Measurements from ENCODE around the gene PSAP.

The PSAP gene

DNA sequence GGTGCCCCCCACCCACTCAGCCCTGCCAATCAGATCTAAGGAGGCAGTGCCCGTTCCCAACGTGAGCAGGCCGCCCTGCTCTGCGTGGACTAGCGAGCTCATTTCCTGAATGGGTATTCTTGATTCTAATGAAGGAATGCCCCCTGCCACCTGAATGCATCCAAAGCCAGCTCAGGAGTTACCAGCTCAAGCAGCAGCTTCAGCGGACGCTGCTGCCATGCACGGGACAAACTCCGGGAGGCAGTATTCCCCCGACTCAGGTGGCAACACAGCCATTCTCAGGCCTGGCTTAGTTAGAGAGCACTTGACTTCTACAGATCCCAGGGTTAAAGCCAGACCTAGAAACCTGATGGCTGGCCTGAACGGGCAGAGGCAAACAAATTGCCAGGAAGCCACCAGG is 25.8 kb downstream of the PSAP start:
- DNase-seq (ENCODE audit: low read depth): no peak

DNA sequence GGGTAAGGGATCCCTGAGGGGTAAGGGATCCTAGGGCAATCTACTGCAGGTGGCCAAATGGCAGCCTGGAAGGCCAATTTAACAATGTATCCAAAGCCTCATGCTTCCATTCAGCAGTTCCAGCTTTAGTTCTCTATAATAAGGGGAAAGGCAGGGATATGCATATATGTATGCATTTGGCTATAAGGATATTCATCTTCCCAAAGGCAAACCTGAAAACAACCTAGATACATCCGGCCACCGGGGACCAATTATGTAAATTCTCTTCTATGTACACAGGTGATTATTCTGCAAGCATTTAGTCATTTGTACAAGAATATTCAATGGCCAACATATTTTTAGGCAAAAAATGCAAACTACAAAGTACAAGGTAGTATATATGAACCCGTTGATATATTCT is 26.7 kb downstream of the PSAP start:
- DNase-seq (ENCODE audit: low read depth): no peak

DNA sequence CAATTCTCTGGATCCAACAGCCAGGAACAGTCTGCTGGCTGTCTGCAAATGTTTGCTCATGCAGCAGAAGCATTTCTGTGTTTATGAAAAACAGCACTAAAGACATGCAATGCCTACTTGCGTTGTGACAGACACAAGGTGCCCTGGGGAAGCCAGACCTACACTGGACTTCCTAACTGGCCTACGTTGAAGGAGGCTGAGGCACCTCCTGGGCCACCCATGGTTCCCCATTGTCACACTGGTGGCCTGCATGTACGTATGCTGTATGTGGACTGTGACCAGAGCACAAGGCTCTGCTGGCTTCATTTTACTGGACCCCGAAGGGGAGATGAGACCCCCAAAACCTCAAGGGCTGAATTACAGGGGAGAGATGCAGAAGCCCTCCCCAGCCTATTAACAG is 27.7 kb downstream of the PSAP start:
- no peak for DNase-seq (ENCODE audit: low read depth)

DNA sequence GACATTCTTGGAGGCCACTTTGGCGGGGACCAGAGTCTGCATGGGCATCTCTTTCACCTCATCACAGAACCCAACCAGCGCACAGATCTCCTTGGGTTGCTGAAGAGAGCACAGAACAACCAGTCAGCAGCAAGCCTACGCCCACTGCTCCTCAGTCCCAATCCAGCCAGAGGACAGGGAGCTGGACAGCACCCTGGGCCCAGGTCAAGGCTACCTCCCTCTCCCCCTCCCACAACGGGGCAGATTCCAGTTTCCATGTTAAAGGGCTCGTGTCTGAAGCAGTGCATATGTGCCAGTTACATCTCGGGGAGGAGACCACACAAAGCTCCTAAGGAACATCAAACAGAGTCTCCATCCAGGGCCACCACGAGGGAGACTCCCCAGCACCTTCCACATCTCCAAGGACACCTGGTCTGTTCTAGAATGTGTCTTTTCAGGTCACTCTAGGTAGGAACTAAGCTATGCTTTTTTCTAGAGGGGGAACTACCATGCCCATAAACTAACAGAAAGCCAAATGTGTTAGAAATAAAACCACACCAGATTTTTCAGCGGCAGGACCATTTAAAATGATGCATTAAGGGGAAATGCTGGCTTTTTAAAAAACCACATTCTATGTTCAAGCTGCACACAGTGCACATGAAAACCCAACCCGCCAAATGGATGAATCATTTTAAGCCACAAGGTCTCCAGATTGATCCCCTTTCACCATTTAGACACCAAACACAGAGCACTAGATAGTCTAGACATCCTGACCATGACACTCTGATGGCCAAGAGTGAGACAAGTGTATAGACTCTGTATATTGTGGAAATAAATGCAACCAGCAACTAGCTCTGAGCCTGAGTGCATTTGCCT is 28.9 kb downstream of the PSAP start:
- DNase-seq (ENCODE audit: low read depth): no peak

DNA sequence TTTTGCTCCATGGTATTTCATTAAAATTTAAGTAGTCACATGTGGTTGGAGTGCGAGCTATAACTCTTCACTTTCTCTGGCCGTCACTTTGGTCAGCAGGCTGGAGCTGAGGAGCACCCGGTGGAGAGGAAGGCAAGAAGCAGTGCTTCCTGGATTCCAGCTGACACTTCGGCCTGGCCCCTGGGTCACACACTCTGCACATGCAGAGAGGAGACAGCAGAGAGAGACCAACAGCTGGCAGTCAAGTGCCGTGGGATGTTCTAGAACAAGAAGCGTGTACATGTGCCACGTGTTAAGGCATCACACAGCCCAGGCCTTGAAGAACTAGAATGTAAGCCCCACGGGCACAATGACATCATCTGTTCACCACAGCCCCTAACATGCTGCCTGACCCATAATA is 30.1 kb downstream of the PSAP start:
- DNase-seq (ENCODE audit: low read depth): no peak

DNA sequence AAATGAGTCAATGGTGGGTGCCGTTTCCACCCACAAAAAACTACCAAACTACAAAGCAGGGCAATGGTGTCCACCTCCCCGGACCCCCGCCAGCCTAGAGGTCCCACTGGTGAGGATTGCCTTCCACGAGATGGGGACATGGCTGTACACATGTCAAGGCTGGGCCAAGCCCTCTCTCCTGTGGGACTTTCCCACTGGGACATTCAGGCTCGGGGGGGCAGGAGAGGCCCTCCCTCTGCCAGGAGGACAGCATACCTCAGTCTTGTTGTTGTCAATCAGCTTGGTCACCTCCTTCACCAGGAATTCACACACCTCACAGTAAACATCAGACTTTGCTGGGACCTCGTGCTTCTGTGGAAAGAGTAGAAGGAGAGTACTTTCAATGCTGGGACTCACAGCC is 31.1 kb downstream of the PSAP start:
- no peak for DNase-seq (ENCODE audit: low read depth)

DNA sequence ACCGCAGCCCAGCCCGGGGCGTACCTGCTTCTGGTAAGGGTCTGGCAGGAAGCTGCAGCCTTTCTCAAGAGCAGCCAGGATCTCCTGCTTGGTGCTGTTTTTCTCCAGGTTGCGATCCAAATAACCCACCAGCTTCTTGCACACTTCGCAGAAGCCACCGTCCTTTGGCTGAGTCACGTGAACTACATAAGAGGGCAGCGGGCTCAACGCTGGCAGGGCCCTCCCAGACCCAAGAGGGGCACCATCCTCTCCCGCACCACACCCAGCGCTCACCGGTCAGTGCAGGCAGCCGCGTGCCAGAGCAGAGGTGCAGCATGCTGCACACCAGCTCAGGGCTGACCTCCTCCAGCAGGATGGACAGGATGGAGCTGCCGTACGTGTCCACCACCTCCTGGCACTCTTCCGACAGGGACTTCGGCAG is 31.6 kb downstream of the PSAP start:
- DNase-seq (ENCODE audit: low read depth): no peak

DNA sequence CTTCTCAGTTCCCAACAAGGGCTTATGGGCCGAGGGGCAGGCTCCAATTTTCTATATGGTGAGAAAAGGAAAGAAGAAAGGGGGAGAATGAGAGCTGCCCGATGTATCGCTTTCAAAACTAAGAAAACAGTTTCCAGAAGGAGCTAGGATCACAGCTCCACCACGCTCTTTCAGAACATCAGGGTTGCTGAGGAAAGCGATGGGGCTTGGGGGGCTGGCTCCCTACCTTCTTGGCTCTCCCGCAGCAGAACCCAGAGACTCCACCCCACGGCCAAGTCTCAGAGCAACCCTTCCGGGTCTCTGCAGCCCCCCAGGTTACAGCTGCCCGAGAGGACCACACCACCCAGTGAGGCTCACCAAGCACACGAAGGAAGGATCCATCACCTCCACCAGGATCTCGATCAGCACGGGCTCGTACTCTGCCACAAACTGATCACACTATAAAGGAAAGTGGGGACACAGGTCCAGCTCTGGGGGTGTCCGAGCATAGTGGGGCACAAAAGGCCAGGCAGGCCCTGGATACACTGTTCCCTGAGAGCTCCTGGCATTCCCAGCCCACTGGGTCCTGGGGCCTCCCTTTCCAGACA is 32.3 kb downstream of the PSAP start:
- no peak for DNase-seq (ENCODE audit: low read depth)

DNA sequence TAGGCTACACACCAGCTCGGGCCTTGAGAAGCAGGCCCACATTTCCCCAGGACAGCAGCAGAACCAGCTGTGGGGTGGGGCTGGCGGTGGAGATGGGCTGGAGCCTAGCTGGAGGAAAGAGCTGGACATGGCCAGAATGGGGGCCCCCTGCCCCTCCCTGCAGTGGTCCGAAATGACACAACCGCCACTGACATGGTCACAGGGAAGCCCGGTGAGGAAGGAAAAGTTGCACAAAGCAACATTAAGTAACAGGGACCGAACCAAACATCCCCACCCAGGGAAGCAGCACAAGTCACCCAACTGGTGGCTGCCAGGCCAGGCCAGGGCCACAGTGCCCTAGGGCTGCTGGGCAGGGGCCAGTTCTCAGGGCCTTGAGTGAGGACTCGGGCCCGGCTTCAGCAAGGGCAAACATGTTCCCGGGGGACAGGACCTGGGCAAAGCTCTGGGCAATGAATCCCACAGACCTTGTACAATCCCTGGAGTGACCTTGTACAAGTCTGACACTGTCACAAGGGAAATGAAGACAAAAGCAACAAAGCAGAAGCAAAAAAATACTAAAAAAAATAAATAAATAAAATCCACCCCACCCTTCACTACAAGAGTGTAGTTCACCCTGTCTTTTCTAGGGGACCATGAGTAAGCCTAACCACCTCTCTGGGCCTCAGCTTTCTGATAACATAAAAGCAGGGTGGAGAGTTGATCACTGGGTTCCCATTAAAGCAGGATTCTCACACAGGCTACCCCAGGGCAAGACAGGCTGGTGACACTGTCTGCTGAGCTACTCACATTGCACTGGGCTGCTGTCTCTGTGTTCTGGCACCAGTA is 33.0 kb downstream of the PSAP start:
- DNase-seq (ENCODE audit: low read depth): no peak

DNA sequence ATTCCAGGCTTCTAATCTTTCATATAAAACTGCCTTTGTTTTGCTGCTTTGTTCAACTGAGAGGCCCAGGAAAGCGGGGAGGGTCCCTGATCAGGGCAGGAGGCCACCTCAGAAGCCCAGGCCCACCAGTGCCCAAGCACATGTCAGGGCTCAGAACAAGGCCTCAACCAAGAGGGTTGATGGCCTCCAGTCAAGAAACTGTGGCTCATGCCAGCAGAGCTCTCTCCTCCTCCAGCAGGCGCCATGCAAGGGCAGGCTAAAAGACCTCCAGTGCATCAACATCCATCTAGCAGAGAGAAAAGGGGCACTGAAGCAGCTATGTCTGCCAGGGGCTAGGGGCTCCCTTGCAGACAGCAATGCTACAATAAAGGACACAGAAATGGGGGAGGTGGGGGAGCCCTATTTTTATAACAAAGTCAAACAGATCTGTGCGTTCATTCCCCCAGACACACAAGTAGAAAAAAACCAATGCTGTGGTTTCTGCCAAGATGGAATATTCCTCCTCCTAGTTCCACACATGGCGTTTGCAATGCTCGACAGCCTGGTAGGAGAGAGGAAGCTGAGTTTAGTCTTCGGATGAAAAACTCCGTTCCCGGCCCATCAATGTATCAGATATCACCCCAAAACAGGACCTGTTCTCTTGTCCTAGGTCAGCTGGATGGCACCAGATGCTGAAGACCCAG is 34.0 kb downstream of the PSAP start:
- no peak for DNase-seq (ENCODE audit: low read depth)

DNA sequence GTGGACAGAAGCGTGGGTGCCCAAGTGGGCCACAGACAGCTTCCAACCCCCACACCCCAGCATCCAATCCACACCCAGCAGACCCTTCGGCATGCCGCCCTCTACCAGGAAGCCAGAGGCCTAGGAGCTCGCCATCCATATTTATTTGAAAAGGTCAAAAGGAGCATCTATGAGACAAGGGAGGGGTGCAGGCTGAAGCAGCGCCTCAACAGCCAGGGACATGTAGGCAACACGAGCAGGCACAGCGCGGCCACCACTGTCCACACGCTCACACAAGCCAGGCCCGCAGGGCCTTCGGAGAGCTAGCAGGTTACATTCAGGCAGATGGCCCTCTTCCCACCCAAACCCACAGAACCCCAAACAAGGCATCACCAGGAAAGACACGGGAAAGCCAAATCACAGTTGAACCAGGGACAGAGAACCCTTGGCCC is 34.6 kb downstream of the PSAP start:
- no peak for DNase-seq (ENCODE audit: low read depth)

DNA sequence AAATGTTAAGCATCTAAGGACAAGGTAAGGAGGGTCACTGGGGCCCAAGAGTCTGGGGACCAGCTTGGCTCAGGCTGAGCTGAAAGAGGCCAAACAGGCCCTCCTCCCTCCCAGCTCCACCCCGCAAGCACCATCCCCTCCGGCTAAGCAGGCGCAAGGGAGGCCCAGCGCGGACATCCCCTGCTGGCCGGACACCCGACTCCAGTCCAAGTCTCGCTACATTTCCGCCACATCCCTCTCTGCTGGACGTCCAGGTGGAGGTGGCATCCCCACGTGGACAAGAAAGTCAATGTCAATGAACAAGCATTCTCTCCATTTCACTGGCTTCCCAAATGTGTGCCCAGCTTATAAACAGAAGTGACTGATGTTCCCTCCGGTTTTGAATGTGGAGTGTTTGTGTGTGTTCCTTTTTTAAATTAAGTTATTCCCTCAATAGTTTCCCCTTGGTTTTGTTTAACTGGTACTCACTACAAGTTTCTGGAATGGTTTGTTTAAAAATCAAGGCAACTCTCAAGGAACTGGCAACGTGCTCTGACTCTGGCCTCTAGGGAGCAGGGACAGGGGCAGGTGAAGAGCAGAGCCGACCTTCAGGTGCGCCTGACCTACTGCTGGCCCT is 35.4 kb downstream of the PSAP start:
- DNase-seq (ENCODE audit: low read depth): no peak

DNA sequence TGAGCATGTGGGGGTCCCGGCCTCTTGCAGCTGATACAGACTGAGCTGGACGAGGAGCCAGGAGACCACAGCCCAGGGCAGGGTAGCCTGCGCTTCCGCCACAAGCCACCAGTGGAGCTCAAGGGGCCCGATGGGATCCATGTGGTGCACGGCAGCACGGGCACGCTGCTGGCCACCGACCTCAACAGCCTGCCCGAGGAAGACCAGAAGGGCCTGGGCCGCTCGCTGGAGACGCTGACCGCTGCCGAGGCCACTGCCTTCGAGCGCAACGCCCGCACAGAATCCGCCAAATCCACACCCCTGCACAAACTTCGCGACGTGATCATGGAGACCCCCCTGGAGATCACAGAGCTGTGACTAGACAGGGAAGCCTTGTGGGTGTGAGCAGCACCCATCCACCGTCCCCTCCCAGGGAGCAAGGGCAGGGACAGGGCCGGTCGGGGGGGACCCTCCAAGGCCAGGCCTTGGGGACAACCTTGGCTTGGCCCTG is 36.1 kb downstream of the PSAP start:
- DNase-seq (ENCODE audit: low read depth): no peak

DNA sequence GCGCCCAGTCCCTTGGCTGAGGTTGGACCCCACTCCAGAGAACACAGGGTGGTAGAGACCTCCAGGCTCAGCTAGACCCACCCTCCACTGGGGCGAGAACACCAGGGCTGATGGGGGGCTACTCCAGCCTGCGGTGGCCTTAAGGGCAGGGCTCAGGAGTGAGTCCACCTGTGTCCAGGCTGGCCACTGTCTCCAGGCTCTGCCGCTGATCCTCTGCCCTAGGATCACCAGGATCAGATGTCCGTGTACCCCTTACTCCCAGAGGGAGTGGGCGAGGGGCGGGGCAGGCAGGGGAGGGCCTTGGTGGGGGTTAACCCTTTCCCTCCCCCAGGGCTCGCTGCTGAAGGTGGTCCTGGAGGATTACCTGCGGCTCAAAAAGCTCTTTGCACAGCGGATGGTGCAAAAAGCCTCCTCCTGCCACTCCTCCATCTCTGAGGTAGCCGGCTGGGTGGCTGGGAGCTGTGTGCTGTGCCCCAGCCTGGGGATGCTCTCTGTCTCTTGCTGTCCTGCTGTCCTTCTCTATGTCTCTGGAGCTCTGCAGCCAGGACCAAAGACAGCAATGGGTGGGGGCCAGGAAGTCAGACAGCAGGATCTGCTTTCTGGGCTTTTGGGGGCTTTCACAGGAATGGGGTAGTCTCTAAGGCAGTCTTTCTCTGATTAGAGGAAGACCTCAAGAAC is 38.0 kb downstream of the PSAP start:
- DNase-seq (ENCODE audit: low read depth): no peak

DNA sequence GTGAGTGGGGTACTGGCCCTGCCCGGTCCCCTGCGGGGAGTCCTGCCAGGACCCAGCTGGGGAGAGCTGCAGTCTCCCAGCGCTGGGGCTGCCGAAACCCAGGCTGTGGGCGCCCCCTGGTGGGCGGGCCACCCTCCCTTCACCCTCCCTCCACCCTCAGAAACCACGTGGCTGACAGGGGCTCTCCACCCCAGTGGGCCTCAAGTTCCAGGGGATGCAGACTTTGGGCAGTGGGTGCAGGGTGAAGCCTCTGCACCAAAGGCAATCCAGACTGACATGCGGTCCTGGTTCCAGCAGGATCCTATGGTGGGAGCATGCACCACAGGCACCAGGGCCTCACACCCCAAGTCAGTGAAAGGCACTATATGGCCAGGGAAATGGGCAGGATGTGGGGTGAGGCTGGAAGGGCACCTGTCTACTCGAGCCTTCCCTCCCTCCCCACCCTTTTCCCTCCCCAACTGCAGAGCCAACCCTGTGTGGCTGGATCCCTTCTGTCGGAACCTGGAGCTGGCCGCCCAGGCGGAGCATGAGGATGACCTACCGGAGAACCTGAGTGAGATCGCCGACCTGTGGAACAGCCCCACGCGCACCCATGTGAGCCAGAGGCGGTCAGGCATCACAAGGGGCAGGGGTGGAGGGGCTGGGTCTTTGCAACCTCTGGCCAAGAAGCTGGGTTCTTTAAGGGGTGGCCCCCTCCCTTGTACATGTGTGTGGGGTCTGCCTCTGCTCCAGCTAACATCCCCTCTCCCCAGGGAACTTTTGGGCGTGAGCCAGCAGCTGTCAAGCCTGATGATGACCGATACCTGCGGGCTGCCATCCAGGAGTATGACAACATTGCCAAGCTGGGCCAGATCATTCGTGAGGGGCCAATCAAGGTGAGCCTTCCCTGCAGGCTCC is 38.8 kb downstream of the PSAP start:
- DNase-seq (ENCODE audit: low read depth): no peak

DNA sequence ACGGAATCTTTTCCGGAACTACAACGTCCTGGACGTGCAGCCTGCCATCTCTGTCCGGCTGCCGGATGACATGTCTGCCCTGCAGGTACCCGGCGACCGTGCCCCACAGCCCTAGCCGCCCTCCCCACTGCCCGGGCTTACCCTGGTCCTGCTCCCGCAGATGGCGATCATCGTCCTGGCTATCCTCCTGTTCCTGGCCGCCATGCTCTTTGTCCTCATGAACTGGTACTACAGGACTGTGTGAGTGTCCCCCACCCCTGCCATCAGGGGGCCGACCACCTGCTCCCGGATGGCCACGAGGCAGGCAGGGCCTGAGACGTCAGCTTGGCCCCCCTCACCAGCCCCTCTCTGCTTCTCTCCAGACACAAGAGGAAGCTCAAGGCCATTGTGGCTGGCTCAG is 39.7 kb downstream of the PSAP start:
- DNase-seq (ENCODE audit: low read depth): no peak

DNA sequence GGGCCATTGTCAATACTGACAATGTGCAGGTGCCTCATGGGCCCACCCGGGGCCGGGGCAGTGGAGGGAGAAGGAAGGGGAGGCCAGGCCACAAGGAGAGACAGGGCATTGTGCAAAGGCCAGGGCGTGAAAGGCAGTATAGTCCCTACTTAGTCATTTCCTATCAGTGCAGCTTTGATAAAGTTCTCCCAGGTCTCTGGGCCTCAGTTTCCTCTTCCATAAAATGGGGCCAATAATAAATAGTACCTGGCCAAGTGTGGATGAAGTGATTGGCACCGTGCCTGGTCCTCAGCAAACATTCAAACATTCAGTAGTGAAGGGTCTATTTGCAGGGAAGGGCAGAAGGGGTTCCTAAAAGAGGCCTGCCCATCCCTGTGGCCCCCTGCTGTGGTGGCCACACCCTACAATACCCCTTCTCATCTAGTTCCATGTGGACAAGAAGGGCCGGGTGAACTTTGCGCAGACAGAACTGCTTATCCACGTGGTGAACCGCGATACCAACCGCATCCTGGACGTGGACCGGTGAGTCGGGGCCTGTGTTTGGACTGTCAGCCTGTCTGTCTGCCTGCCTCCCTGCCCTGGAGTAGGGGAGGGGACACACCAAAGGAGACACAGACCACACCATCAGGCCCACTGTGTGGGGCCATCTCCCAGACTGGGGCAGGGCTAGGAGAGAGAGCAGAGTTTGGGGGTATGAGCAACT is 40.9 kb downstream of the PSAP start:
- no peak for DNase-seq (ENCODE audit: low read depth)

DNA sequence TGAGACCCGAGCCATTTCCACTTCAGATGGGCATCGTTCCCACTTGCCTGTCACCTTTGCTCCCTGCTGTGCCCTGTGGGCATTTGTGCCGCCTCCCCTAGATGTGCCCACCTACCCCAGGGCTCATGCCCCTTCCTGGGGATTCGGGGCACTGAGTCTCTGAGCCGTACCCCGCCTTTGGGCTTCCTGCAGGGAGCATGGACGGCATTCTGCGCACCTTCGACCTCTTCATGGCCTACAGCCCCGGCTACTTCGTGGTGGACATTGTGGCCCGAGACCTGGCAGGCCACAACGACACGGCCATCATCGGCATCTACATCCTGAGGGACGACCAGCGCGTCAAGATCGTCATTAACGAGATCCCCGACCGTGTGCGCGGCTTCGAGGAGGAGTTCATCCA is 41.4 kb downstream of the PSAP start:
- no peak for DNase-seq (ENCODE audit: low read depth)
